Measurements from ENCODE around the gene PEBP1.
"Not testable (repeated sequence)": the region's sequence is repeated elsewhere in the genome, so short reads cannot be mapped to it uniquely, and the experiment has no call there.

The PEBP1 gene

DNA sequence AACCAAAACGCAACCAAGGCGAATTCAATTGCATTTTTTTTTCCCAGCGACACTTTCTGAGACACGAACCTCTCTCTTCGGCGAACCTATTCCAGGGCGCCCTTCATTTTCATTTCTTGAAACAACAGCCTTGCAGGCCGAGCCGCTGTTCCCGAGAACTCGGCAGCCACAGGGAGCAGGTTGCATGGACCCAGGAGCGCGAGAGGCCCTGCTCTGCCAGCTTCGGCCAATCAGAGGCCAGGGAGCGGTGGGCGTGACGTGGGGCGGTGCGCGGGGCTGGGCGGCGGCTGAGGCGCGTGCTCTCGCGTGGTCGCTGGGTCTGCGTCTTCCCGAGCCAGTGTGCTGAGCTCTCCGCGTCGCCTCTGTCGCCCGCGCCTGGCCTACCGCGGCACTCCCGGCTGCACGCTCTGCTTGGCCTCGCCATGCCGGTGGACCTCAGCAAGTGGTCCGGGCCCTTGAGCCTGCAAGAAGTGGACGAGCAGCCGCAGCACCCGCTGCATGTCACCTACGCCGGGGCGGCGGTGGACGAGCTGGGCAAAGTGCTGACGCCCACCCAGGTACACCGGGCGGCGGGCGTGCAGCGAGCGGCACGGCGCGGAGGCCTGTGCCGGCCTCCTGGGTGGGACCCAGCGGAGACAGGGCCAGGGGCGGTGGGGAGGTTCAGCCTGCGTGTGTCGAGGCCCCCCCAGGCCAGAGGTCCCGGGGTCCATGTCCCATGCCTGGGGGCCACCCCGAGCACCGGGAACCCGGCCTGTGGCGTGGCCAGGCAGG, at the start of gene PEBP1:
PEBP1 (plus strand) TSS at position 337 of the 771 bp plus-strand sequence; CDS start at position 423, 86 bp downstream.
- DNase-seq (ENCODE audit: low read depth, low spot score) = peak; percentile 56

DNA sequence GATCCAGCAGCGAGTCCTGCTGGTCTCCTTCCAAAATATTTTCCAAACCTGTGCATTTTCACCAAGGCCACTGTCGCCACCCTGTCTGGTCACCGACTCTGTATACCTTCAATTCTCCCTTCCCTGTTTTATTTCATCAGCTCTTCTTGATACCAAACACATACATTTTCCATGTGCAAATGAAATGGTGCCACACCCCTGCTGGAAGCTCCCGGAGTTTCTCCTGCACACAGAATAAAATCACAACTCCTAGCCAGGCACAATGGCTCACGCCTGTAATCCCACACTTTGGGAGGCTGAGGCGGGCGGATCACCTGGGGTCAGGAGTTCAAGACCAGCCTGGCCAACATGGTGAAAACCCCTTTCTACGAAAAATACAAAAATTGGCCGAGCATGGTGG, 46.1 kb upstream of the PEBP1 start:
- DNase-seq (ENCODE audit: low read depth, low spot score) = no peak

DNA sequence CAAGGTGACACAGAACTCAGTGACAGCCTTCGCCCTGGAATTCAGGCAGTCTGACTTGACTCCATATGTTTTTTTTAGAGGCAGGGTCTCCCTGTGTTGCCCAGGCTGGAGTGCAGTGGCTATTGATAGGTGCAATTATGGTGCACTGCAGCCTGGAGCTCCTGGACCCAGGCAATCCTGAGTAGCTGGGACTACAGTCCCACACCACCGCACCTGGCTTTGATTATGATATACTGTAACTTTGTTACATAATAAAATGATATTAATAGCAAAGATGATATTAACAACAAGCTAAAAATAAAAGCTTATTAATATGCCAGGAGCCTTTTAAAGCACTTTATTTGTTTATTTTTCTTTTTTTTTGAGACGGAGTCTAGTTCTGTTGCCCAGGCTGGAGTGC, 41.9 kb upstream of the PEBP1 start:
- DNase-seq (ENCODE audit: low read depth, low spot score) = no peak

DNA sequence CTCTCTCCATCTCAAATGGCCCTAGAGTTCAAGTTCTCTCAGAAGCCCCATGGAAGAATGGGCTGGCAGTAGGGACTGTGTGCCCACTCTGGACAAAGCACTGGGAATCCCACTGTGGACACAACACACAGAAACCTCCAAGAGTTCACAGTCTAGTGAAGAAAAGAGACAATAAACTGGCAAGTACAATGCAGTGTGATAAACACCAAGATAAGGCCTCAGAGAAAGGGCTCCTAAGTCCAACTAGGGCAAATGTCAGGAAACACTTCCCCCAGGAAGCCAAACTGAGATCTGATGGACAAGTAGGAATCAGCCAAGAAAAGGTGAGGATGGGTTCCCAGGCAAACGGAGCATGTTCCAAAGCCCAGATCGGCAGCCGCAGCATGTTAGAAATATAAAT, 37.5 kb upstream of the PEBP1 start:
- DNase-seq (ENCODE audit: low read depth, low spot score) = no peak

DNA sequence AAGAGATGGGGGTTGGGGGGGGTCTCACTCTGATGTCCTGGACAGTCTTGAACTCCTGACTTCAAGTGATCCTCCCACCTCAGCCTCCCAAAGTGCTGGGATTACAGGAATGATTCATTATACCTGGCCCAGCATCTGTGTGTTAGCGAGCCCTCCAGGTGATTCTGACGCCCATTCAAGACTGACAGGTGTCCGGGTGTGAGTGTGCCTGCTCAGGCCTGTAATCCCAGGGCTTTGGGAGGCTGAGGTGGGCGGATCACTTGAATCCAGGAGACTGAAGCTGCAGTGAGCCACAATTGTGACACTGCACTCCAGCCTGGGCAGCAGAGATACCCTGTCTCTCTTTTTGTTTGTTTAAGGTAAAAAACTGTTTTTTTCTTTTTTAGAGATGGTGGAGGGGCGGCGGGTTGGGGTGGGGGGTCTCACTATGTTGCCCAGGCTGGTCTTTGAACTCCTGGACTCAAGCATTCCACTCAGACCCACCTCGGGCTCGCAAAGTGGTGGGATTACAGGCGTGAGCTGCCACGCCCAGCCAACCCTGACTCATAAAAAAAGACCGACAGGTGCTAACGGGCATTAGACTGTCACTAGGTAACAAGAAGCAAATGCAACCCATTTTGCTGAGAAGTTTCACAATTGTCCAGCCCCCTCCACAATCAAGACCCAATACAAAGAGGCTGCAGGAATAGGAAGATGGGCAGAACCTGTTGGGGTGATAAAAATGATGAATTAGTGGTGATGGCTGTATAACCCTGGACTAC, 36.8 kb upstream of the PEBP1 start:
- no peak for DNase-seq (ENCODE audit: low read depth, low spot score)

DNA sequence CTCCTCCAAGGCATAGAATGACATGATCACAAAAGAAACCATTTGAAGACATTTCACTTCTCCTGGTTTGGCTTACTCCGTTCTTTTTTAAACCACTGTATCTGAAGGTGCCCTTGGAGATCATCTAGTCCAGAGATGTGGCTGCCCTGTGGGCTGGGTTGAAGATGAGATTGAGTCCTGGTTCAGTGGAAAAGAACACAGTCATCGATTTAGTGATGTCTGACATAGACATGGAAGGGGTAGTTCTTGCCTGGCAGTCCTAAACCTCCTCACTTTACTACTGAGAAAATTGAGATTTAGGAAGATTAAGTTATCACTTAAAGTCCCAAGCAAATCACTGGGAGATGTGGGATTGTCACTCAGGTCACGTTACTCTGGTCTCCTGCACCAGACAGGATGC, 34.9 kb upstream of the PEBP1 start:
- no peak for DNase-seq (ENCODE audit: low read depth, low spot score)

DNA sequence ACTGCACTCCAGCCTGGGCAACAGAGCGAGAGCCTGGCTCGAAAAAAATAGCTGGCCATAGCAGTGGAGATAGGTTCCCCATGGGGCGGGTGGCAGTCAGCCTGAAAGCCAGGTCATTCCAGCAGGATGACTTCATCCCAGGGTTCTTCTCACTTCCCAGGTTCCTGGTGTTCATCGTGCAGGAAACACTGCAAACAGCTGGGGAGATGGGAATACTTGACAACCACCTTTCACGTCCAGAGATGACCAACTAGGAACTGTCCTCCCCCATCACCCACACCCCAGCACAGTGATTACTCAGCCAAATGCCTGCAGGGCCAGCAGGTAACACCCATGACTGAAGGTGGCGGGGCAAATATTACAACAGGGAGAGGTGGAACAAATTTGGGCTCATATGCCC, 33.9 kb upstream of the PEBP1 start:
- DNase-seq (ENCODE audit: low read depth, low spot score) = no peak

DNA sequence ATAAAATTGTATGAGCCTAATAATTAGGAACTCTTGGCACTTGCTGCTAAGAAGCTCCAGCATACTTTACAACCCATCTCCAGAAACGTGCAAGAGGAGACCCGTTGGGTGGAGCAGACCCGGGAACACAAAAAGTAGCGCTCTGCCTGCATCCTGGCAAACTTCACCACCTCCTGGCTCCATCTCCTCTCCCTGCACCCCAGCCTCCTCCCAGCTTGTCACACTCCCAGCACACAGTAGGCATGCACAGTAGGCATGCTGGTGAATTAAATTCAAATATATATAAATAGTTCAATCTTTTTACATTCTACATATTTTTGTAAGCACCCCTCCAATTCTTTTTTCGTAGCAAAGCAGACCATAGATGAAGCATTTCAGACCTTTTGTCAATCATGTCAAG, 33.3 kb upstream of the PEBP1 start:
- no peak for DNase-seq (ENCODE audit: low read depth, low spot score)

DNA sequence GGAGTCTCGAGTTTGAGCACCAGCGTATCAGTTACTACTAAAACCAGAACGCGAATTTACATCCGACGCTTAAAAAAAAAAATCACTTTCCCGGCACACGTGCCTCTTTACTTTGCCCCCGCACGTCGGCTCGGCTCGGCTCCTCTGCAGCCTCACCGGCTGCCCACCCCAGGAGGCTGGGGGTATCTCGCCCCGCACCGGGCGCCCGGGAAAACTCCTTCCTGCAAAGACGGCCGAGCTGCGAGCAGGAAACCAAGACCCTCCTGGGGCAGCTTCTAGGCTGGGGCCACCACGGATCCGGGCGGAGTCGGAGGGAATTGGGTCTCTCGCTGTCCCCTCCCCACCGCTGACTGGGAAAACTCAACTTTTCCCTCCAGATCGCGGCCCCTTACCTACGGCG, 32.7 kb upstream of the PEBP1 start:
- no peak for DNase-seq (ENCODE audit: low read depth, low spot score)

DNA sequence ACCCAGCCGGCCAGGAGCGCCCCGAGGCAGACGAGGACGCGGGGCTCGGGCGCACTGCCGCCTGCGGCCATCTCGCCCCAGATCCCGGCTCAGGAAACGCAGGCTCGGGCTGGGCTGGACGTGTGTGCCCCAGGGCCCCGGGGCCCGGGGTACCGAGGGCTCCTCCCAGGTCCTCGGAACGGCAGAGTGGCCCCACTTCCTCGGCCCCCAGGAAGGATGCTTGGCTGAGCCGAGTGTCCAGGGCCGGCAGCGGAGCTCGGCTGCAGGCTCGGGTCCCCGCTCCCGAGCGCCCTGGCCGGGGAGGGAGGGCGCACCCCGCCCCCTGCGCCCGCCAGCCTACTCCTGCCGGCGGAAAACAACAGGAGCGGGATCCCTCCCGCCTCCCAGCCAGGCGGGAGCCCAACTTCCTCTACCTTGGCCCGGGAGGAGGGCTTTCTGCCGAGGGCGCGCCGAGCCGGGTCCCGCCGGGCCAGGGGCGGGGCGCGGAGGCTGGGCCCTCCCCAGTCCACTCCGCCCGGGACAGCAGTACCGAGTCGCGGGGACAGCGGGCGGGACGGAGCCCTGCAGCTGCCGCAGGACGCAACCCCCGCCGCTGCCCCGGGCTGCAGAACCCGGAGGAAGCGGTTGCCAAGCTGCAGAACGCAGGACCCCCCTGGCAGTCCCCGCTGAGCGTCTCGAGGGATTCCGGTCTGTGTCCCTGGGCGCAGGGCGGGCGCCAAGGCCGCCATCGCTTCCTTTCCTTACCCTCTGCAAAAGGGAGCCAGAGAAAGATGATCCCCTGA, 32.1 kb upstream of the PEBP1 start, which contains the start of gene VSIG10:
VSIG10 (minus strand) TSS at position 411 of the 782 bp plus-strand sequence; CDS start at position 71, 340 bp downstream.
- DNase-seq (ENCODE audit: low read depth, low spot score) = no peak

DNA sequence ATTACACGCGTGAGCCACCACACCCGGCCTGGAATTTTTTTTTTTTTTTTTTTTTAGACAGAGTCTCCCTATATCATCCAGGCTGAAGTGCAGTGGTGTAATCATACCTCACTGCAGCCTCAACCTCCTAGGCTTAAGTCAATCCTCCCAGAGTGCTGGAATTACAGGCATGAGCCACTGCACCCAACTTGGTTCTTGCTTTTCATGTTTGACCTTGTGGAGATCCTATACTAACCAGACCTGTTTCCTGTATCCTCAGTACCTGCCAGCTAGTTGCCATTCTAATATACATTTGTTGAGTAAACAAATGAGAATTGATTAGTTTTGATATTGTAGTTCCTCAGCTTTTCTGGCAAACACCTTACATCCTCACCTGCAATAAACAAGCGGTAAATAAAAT, 28.9 kb upstream of the PEBP1 start:
- DNase-seq (ENCODE audit: low read depth, low spot score) = no peak

DNA sequence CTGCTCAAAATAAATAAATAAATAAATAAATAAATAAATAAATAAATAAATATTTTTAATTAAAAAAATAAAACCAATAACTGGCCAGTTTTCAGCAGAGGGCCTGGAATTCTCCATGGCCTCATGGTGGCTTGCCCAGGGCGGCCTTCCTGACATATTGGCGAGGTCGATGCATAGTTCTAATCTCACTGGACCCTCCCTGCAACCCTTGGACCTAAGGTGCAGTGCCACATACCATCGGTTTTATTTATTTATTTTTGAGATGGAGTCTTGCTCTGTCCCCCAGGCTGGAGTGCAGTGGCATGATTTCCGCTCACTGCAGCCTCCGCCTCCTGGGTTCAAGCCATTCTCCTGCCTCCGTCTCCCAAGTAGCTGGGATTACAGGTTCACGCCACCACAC, 28.2 kb upstream of the PEBP1 start:
- DNase-seq (ENCODE audit: low read depth, low spot score) = no peak

DNA sequence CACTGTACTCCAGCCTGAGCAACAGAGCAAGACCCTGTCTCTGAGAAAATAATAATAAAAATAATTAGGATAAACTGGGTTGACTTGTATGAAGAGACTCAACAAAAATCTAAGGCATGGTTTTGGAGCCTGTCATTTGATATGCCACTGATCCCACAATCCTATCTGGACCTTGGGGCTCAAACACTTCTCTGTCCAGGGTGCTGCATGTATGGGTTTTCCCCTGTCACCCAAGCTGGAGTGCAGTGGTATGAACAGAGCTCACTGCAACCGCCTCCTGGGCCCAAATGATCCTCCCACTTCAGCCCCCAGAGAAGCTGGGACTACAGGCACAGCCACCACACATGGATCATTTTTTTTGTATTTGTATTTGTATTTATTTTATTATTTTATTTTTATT, 26.8 kb upstream of the PEBP1 start:
- DNase-seq (ENCODE audit: low read depth, low spot score) = no peak

DNA sequence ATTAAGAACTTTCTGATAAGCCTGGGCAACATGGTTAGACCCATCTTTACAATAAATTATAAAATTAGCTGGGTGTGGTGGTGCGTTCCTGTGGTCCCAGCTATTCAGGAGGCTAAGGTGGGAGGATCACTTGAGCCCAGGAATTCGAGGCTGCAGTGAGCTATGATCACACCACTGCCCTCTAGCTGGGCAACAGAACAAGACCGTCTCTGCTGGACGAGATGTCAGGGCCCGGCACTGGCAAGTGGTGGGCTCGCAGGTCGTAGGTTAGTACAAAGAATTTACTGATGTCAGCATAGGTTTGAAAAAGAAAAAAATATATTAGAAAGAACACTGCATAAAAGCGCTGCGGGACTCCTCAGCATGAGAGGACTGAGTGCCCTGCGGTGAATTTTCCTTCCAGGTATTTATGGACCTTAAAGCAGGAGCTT, 16.5 kb upstream of the PEBP1 start:
- DNase-seq (ENCODE audit: low read depth, low spot score) = no peak

DNA sequence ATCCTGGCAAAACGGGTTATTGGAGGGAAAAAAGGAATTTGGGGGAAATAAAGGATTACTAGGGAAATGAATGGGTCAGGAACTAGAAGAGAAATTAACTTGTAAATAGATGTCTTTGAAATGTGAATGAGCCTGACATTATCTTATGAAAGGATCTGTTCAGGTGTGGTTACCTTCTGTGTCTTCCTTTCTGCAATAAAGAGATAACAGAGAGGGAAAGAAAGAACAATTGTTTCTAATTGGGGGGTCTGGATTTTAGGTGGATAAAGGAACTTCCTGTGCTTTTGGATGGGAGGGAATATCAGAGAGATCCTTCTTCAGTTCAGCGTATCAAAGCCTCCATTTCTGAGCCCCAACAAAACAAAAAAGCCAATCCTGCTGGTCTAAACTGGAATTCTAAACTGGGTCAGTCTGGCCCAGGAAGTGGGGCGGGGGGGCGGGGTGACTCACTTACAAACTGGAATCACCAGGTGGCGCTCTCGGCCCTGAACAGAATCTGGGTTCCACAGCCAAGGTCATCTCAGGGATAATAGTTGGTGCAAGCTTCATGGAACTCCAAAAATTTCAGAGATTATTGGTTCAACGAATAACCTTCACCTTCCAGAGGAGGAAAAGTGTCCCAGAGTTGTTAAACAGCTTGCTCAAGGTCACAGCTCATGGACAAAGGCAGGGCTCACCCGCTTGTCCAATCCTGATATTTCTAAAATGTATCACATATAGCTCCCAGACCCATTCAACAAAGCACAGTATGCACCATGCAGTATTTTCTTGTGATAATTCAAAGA, 15.2 kb upstream of the PEBP1 start:
- DNase-seq (ENCODE audit: low read depth, low spot score) = peak; percentile 98

DNA sequence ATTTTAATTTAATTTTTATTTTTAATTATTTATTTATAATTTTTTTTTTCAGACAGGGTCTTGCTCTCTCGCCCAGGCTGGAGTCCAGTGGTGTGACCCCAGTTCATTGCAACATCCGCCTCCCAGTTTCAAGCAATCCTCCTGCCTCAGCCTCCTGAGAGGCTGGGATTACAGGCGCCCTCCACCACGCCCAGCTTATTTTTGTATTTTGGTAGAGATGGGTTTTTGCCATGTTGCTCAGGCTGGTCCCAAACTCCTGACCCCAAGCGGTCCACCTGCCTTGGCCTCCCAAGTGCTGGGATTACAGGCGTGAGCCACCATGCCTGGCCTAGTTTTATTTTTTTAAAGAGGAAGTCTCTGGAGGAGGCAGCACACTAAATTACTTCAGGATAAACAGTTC, 13.7 kb upstream of the PEBP1 start:
- DNase-seq (ENCODE audit: low read depth, low spot score) = no peak

DNA sequence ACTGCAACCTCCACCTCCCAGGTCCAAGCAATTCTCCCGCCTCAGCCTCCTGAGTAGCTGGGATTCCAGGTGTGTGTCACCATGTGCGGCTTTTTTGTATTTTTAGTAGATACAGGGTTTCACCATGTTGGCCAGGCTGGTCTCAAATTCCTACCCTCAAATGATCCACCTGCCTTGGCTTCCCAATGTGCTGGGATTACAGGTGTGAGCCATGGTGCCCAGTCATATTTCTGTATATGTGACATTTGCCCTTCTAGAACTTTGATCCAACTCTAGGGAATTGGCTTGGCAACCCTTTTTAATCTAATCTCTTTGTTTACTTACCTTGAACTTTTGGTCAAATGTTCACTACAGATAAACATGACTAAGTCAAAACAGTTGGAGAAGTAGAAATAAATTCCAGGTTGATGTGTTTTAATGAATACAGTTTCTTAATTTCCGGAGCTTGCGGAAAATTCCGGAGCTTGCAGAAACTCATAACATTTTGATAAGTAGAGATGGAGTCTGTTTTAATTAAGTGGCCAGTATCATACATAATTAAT, 11.5 kb upstream of the PEBP1 start:
- no peak for DNase-seq (ENCODE audit: low read depth, low spot score)

DNA sequence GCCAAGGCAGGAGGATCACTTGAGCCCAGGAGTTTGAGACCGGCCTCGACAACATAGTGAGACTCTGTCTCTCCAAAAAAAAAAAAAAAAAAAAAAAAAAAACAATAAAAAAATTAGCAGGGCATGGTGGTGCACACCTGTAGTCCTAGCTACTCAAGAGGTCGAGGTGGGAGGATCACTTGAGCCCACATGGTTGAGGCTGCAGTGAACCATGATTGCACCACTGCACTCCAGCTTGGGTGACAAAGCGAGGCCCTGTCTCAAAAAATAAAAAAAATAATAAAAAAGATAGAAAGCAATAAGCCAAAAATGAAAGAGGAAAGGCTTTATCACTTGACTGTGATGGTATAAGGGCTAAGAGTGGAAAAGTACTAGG, 10.2 kb upstream of the PEBP1 start:
- no peak for DNase-seq (ENCODE audit: low read depth, low spot score)

DNA sequence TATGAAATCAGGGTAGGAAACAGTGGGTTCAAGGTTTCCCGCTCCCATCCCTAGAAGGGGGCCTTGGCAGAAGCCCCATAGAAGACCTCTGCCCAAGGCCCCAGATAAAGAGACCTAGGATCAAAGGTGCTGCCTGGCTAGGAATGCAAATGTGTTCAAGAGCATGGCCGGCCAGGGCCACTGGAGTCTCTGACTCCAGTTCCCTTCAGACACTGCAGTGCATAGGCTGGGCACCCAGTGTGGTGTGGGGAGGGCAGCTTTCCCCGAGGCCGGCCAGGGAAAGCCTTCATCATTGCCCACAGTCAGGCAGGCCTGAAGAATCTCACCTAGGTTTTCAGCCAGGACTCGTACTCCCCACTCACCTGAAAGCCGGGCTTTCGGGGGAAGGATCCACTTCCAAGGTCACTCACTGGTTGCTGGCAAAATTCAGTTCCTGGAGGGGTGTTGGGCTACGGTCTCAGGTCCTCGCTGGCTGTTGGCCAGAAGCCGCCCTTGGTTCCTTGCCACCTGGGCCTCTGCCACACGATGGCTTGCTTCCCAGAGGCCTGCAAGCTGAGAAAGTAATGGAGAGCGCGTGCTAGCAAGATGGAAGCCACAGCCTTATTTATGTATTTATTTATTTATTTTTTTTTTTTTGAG, 9.7 kb upstream of the PEBP1 start:
- DNase-seq (ENCODE audit: low read depth, low spot score) = no peak

DNA sequence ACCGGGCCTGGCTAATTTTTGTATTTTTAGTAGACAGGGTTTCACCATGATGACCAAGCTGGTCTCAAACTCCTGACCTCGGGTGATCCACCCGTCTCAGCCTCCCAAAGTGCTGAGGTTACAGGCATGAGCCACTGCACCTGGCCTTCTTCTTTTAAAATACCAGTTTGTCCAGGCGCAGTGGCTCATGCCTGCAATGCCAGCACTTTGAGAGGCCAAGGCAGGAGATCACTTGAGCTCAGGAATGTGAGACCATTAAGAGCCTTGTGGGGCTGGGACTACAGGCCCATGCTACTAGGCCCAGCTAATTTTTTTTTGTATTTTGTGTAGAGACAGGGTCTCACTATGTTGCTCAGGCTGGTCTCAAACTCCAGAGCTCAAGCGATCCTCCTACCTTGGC, 8.1 kb upstream of the PEBP1 start:
- DNase-seq (ENCODE audit: low read depth, low spot score) = no peak

DNA sequence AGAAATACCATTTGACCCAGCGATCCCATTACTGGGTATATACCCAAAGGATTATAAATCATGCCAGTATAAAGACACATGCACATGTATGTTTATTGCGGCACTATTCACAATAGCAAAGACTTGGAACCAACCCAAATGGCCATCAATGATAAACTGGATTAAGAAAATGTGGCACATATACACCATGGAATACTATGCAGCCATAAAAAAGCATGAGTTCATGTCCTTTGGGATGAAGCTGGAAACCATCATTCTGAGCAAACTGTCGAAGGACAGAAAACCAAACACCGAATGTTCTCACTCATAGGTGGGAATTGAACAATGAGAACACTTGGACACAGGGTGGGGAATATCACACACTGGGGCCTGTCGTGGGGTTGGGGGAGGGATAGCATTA, 6.5 kb upstream of the PEBP1 start:
- not testable (repeated sequence) for DNase-seq (ENCODE audit: low read depth, low spot score)
